SK-N-DZ (cell line): ENCODE measurements around the gene INMT.

Source experiments
- DNase-seq: peaks from one replicate; pipeline ENCODE4 v3.0.0-alpha.2; 2015; ENCODE audit warnings: low spot score

INMT gene

GRCh38 chr7:30727061-30727945, 24.6 kb upstream of the INMT start:
- no peak for DNase-seq

GRCh38 chr7:30728591-30729100, 23.3 kb upstream of the INMT start:
- DNase-seq: no peak

- DNase-seq: no peak
These were observed 22.3 kb upstream of the INMT start for GRCh38 chr7:30729642-30730041.

GRCh38 chr7:30730097-30730496, 21.8 kb upstream of the INMT start:
- no peak for DNase-seq

- DNase-seq: no peak
These were observed 20.9 kb upstream of the INMT start for GRCh38 chr7:30730996-30731395.

- no peak for DNase-seq
These were observed 20.4 kb upstream of the INMT start for GRCh38 chr7:30731581-30731980.

GRCh38 chr7:30732606-30733005, 19.3 kb upstream of the INMT start:
- no peak for DNase-seq

GRCh38 chr7:30733216-30733615, 18.7 kb upstream of the INMT start:
- no peak for DNase-seq

- DNase-seq: no peak
These were observed 18.2 kb upstream of the INMT start for GRCh38 chr7:30733691-30734090.

- no peak for DNase-seq
These were observed 17.4 kb upstream of the INMT start for GRCh38 chr7:30734497-30734896.

GRCh38 chr7:30735631-30736030, 16.3 kb upstream of the INMT start:
- no peak for DNase-seq

- DNase-seq: no peak
These were observed 15.6 kb upstream of the INMT start for GRCh38 chr7:30736291-30736690.

GRCh38 chr7:30738026-30738915, 13.7 kb upstream of the INMT start:
- DNase-seq: no peak

- DNase-seq: no peak
These were observed 12.2 kb upstream of the INMT start for GRCh38 chr7:30739691-30740090.

GRCh38 chr7:30740417-30741181, 11.3 kb upstream of the INMT start:
- DNase-seq: peak; percentile 76

GRCh38 chr7:30741289-30741688, 10.6 kb upstream of the INMT start:
- DNase-seq: no peak

GRCh38 chr7:30743371-30744074, 8.4 kb upstream of the INMT start:
- peak; percentile 39 for DNase-seq

GRCh38 chr7:30744075-30744417, 7.9 kb upstream of the INMT start:
- no peak for DNase-seq

GRCh38 chr7:30745261-30745941, 6.5 kb upstream of the INMT start:
- no peak for DNase-seq

GRCh38 chr7:30750010-30750409, 1.9 kb upstream of the INMT start:
- DNase-seq: no peak
